ENCODE results near the gene MPIG6B. TPM values are rescaled to one million over a fixed set of nuclear protein-coding genes. Genes with fewer than 3 reads are reported as not detected.

The MPIG6B gene
- polyA plus RNA-seq, 3 donors = 0.09 to 0.75 (median 0.68) TPM

DNA sequence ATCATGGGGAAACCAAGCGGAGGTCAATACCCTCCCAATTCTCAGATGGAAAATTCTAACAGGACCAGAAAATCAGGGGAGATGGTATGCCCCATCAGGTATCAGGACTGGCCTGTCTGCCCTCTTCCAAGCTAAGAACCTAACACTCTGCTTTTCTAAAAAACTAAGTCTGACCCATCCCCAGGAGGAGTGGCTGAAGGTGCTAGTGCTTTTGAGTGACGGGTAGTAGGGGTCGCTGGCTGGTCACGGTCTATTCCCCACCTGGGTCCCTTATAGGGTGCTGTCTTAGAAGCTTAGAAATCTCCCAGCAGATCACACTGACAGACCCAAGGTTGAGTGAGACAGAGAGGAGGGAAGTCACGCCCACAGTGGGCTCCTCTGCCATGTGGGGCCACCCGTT is 29.6 kb upstream of the MPIG6B start:
- H3K4me3 Mint-ChIP-seq = no peak overlapping the region

DNA sequence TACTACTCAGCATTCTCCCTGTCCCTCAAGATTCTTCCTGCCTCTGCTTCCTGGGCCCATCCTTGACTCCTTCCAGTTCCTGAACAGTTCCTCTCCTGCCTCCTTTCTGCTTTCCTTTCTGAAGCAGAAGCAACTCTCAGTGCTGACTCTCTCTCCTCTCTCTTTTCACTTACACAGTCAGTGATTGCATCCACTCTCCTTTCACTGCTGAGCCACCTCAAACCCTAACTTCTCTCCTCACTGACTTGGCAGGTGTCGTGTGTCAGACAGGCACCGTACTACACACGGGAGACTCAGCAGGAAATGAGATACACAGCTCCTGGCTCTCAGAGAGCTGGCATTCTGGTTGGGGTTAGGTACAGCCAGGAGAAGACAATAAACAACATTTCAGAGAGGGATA is 25.6 kb upstream of the MPIG6B start:
- no peak overlapping the region for H3K4me3 ChIP-seq (replicated peaks in 1 of 3; ENCODE audit: low read depth in 2 of 3, low read length in 3 of 3)
- TF ChIP-seq, protein P1, sequence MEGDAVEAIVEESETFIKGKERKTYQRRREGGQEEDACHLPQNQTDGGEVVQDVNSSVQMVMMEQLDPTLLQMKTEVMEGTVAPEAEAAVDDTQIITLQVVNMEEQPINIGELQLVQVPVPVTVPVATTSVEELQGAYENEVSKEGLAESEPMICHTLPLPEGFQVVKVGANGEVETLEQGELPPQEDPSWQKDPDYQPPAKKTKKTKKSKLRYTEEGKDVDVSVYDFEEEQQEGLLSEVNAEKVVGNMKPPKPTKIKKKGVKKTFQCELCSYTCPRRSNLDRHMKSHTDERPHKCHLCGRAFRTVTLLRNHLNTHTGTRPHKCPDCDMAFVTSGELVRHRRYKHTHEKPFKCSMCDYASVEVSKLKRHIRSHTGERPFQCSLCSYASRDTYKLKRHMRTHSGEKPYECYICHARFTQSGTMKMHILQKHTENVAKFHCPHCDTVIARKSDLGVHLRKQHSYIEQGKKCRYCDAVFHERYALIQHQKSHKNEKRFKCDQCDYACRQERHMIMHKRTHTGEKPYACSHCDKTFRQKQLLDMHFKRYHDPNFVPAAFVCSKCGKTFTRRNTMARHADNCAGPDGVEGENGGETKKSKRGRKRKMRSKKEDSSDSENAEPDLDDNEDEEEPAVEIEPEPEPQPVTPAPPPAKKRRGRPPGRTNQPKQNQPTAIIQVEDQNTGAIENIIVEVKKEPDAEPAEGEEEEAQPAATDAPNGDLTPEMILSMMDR (IDR thresholded peaks at IDR 0.05) = no peak
- H3K4me2 ChIP-seq (replicated peaks; ENCODE audit: extremely low read depth, low read length, poor library complexity, severe bottlenecking) = no peak overlapping the region
- no peak overlapping the region for H2AFZ ChIP-seq (ENCODE audit: insufficient read depth, low read depth, low read length, poor library complexity, severe bottlenecking)
- H3K79me2 ChIP-seq (ENCODE audit: insufficient read depth, low read length) = peaks cover 55% of the 10 kb centered on the region
- DNase-seq = no peak
- H3K36me3 ChIP-seq (replicated peaks in 1 of 2; ENCODE audit: control insufficient read depth in 1 of 2, insufficient read depth in 2 of 2, low read length in 2 of 2) = peaks cover 55 to 86% of the 10 kb centered on the region in 2 donors
- no peaks in the 10 kb centered on the region for H3K9me3 Mint-ChIP-seq
- no peak overlapping the region for H3K9ac ChIP-seq (ENCODE audit: insufficient read depth, low read length, poor library complexity, severe bottlenecking)
- H3K4me3 Mint-ChIP-seq = no peak overlapping the region
- H3K36me3 Mint-ChIP-seq = peaks cover 56 to 83% of the 10 kb centered on the region in 2 donors
- peaks cover 23% of the 10 kb centered on the region for H3K4me1 Mint-ChIP-seq
- no peaks in the 10 kb centered on the region for H3K27me3 Mint-ChIP-seq (ENCODE audit: low read depth in 3 of 3)
- no CpG with 5 or more reads among the region's 3 CpGs for WGBS (ENCODE audit: insufficient coverage)
- peaks cover 15 to 19% of the 10 kb centered on the region in 2 donors for H3K4me1 ChIP-seq (ENCODE audit: control insufficient read depth in 1 of 2, insufficient read depth in 2 of 2, low read length in 2 of 2)
- no peaks in the 10 kb centered on the region for H3K27me3 ChIP-seq (ENCODE audit: control insufficient read depth in 2 of 2, insufficient read depth in 2 of 2, low read length in 2 of 2)
- H4K20me1 ChIP-seq (ENCODE audit: insufficient read depth, low read length) = peaks cover 48% of the 10 kb centered on the region
- H3K9me3 ChIP-seq (replicated peaks in 1 of 2; ENCODE audit: control insufficient read depth in 1 of 2, insufficient read depth in 1 of 2, low read length in 2 of 2) = no peaks in the 10 kb centered on the region
- H3K27ac Mint-ChIP-seq = peak overlapping the region; percentile 6 to 75 (median 43)
- intact Hi-C loops (cut with micrococcal nuclease) = no loop called here
- peak overlapping the region in 1 of 2 donors; percentile 45 for H3K27ac ChIP-seq (ENCODE audit: low read depth in 1 of 2, low read length in 2 of 2)

More for the DNA sequence above, 29.6 kb upstream of the MPIG6B start:
- Mint-ChIP-seq H3K27ac (no peak overlapping the region), H3K36me3 (peaks cover 77 to 91% of the 10 kb centered on the region in 2 donors), H3K27me3 (ENCODE audit: low read depth in 3 of 3) (no peaks in the 10 kb centered on the region), H3K9me3 (no peaks in the 10 kb centered on the region), H3K4me1 (peaks cover 20% of the 10 kb centered on the region)
- Histone ChIP-seq H3K9ac (ENCODE audit: insufficient read depth, low read length, poor library complexity, severe bottlenecking) (no peak overlapping the region), H3K4me3 (replicated peaks in 1 of 3; ENCODE audit: low read depth in 2 of 3, low read length in 3 of 3) (no peak overlapping the region), H4K20me1 (ENCODE audit: insufficient read depth, low read length) (peaks cover 41% of the 10 kb centered on the region), H3K9me3 (replicated peaks in 1 of 2; ENCODE audit: control insufficient read depth in 1 of 2, insufficient read depth in 1 of 2, low read length in 2 of 2) (no peaks in the 10 kb centered on the region), H3K36me3 (replicated peaks in 1 of 2; ENCODE audit: control insufficient read depth in 1 of 2, insufficient read depth in 2 of 2, low read length in 2 of 2) (peaks cover 76 to 95% of the 10 kb centered on the region in 2 donors), H3K4me2 (replicated peaks; ENCODE audit: extremely low read depth, low read length, poor library complexity, severe bottlenecking) (no peak overlapping the region), H3K4me1 (ENCODE audit: control insufficient read depth in 1 of 2, insufficient read depth in 2 of 2, low read length in 2 of 2) (peaks cover 9 to 10% of the 10 kb centered on the region in 2 donors), H3K27me3 (ENCODE audit: control insufficient read depth in 2 of 2, insufficient read depth in 2 of 2, low read length in 2 of 2) (no peaks in the 10 kb centered on the region), H3K79me2 (ENCODE audit: insufficient read depth, low read length) (peaks cover 16% of the 10 kb centered on the region), H2AFZ (ENCODE audit: insufficient read depth, low read depth, low read length, poor library complexity, severe bottlenecking) (no peak overlapping the region), H3K27ac (ENCODE audit: low read depth in 1 of 2, low read length in 2 of 2) (no peak overlapping the region)
- no peak for DNase-seq
- WGBS (ENCODE audit: insufficient coverage) = 72% methylated on average over 2 of the region's 6 CpGs
- TF ChIP-seq, protein P1 (IDR thresholded peaks at IDR 0.05) = no peak
- intact Hi-C loops (cut with micrococcal nuclease) = no loop called here
